Measurements from ENCODE around the gene COX5B. TPM values are rescaled to one million over a fixed set of nuclear protein-coding genes. Genes with fewer than 3 reads are reported as not detected.

Gene COX5B
- total RNA-seq, 1 experiment from 2014 or later: 346 TPM

GRCh38 chr2:97653874-97654273, 8.0 kb downstream of the COX5B start:
- Mint-ChIP-seq H3K4me3 (no peak overlapping the region), H3K27ac (no peak overlapping the region), H3K4me1 (no peaks in the 10 kb centered on the region), H3K36me3 (peaks cover 60% of the 10 kb centered on the region), H3K9me3 (peaks cover 22% of the 10 kb centered on the region), H3K27me3 (ENCODE audit: low read depth) (no peaks in the 10 kb centered on the region)
- DNase-seq (ENCODE audit: low spot score): no peak
- POLR2A ChIA-PET: interaction anchor here (1.1 kb wide), 1 partner anchor 8 kb away, joined by 3 read pairs; the partner anchor contains the start of gene COX5B
- CTCF ChIA-PET: interaction anchor here (0.6 to 2.4 kb wide), 3 partner anchors 10 to 381 kb away, joined by 3 to 6 read pairs (median 3); partner anchors contain the start of gene ACTR1B
- TF ChIP-seq GRHL2 (CRISPR knock-in tag; IDR thresholded peaks at IDR 0.05; ENCODE audit: insufficient replicate concordance, severe bottlenecking) (no peak), ZNF232 (CRISPR knock-in tag; IDR thresholded peaks at IDR 0.05) (no peak), GABPB1 (CRISPR knock-in tag; IDR thresholded peaks at IDR 0.05) (no peak), GTF2I (CRISPR knock-in tag; conservative IDR thresholded peaks at IDR 0.05) (no peak), NR3C1 (CRISPR knock-in tag; conservative IDR thresholded peaks at IDR 0.05; ENCODE audit: low read depth) (no peak), PRDM15 (CRISPR knock-in tag; IDR thresholded peaks at IDR 0.05) (no peak), SOX15 (CRISPR knock-in tag; IDR thresholded peaks at IDR 0.05) (no peak), FOXP1 (CRISPR knock-in tag; IDR thresholded peaks at IDR 0.05; ENCODE audit: borderline replicate concordance) (no peak), MXD4 (CRISPR knock-in tag; IDR thresholded peaks at IDR 0.05; ENCODE audit: borderline replicate concordance) (no peak), PRRX2 (CRISPR knock-in tag; IDR thresholded peaks at IDR 0.05) (no peak), ZNF121 (CRISPR knock-in tag; IDR thresholded peaks at IDR 0.05) (no peak), ZNF425 (CRISPR knock-in tag; conservative IDR thresholded peaks at IDR 0.05) (no peak), ATF1 (CRISPR knock-in tag; IDR thresholded peaks at IDR 0.05) (no peak), TP53 (CRISPR knock-in tag; IDR thresholded peaks at IDR 0.05) (no peak), JUN (CRISPR knock-in tag; IDR thresholded peaks at IDR 0.05) (no peak), MAX (CRISPR knock-in tag; IDR thresholded peaks at IDR 0.05) (no peak)
- no peak for ATAC-seq

GRCh38 chr2:97654309-97654708, 8.4 kb downstream of the COX5B start:
- ChIA-PET POLR2A (interaction anchor here (1.1 kb wide), 1 partner anchor 8 kb away, joined by 3 read pairs; the partner anchor contains the start of gene COX5B), CTCF (interaction anchor here (0.6 to 2.4 kb wide), 2 partner anchors 10 to 381 kb away, joined by 3 to 6 read pairs; partner anchors contain the start of gene ACTR1B)
- H3K36me3 Mint-ChIP-seq: peaks cover 55% of the 10 kb centered on the region
- H3K27me3 Mint-ChIP-seq (ENCODE audit: low read depth): no peaks in the 10 kb centered on the region
- H3K27ac Mint-ChIP-seq: no peak overlapping the region
- no peak for DNase-seq (ENCODE audit: low spot score)
- peaks cover 22% of the 10 kb centered on the region for H3K9me3 Mint-ChIP-seq
- H3K4me1 Mint-ChIP-seq: no peaks in the 10 kb centered on the region
- H3K4me3 Mint-ChIP-seq: no peak overlapping the region
- no peak for ATAC-seq
- TF ChIP-seq ZNF232 (CRISPR knock-in tag; IDR thresholded peaks at IDR 0.05) (no peak), TEAD1 (CRISPR knock-in tag; IDR thresholded peaks at IDR 0.05) (no peak), ATF2 (CRISPR knock-in tag; IDR thresholded peaks at IDR 0.05; ENCODE audit: borderline replicate concordance, low read depth) (no peak), SOX15 (CRISPR knock-in tag; IDR thresholded peaks at IDR 0.05) (no peak), USF1 (CRISPR knock-in tag; IDR thresholded peaks at IDR 0.05) (no peak), PREB (CRISPR knock-in tag; IDR thresholded peaks at IDR 0.05; ENCODE audit: borderline replicate concordance) (no peak), GRHL2 (CRISPR knock-in tag; IDR thresholded peaks at IDR 0.05; ENCODE audit: insufficient replicate concordance, severe bottlenecking) (no peak), USF2 (CRISPR knock-in tag; IDR thresholded peaks at IDR 0.05) (no peak), ATF1 (CRISPR knock-in tag; IDR thresholded peaks at IDR 0.05) (no peak), ZBTB43 (CRISPR knock-in tag; IDR thresholded peaks at IDR 0.05) (no peak), TEAD4 (CRISPR knock-in tag; IDR thresholded peaks at IDR 0.05) (no peak), FOXP1 (CRISPR knock-in tag; IDR thresholded peaks at IDR 0.05; ENCODE audit: borderline replicate concordance) (no peak), NR1H2 (CRISPR knock-in tag; IDR thresholded peaks at IDR 0.05) (no peak)

Data from WTC11 (cell line).